Ovary (tissue), 3 donors: ENCODE results near the gene KCTD19.

Experiments used
- POLR2A ChIP-seq: fragments of 450-650 bp; IDR thresholded peaks from one replicate; pipeline ENCODE4 v1.6.1; 2017; ENCODE audit warnings: antibody characterized with exemption, mild to moderate bottlenecking, moderate library complexity
- TF ChIP-seq, protein P1 (sequence below), 3 donors: fragments of 450-650 bp in 2 of 3; fragments of 200-600 bp in 1 of 3; IDR thresholded peaks; one replicate each; pipeline versions ENCODE4 v1.5.1 to v1.8.0; 2016 to 2022; ENCODE audit warnings: antibody characterized with exemption in 3 of 3, mild to moderate bottlenecking in 1 of 3
- donor health status: DM: no; HTN: no; CAD: no.

- no peak for TF ChIP-seq POLR2A
- TF ChIP-seq, protein P1, sequence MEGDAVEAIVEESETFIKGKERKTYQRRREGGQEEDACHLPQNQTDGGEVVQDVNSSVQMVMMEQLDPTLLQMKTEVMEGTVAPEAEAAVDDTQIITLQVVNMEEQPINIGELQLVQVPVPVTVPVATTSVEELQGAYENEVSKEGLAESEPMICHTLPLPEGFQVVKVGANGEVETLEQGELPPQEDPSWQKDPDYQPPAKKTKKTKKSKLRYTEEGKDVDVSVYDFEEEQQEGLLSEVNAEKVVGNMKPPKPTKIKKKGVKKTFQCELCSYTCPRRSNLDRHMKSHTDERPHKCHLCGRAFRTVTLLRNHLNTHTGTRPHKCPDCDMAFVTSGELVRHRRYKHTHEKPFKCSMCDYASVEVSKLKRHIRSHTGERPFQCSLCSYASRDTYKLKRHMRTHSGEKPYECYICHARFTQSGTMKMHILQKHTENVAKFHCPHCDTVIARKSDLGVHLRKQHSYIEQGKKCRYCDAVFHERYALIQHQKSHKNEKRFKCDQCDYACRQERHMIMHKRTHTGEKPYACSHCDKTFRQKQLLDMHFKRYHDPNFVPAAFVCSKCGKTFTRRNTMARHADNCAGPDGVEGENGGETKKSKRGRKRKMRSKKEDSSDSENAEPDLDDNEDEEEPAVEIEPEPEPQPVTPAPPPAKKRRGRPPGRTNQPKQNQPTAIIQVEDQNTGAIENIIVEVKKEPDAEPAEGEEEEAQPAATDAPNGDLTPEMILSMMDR (IDR thresholded peaks at IDR 0.05): no peak
Observed at GRCh38 chr16:67250045-67250327, 76.6 kb downstream of the KCTD19 start.
